H9 (cell line): ENCODE measurements around the gene TTC33. TPM values are rescaled to one million over a fixed set of nuclear protein-coding genes. Genes with fewer than 3 reads are reported as not detected.

Experiments
- DNase-seq: peaks from one replicate; pipeline ENCODE4 v3.0.0-alpha.2; 2017
- H2AFZ ChIP-seq: one replicate; pipeline ENCODE4 v1.6.1; 2013; ENCODE audit warnings: mild to moderate bottlenecking, low read length, control low read depth, moderate library complexity
- H2AK5ac ChIP-seq: 2 replicates; pipeline ENCODE4 v1.6.1; 2013; ENCODE audit warnings: low read length, control low read depth, mixed read lengths; ENCODE audit not compliant: insufficient read length
- H2BK120ac ChIP-seq: one replicate; pipeline ENCODE4 v1.6.1; 2013; ENCODE audit warnings: low read depth, mild to moderate bottlenecking, low read length, control low read depth, inconsistent platforms; ENCODE audit not compliant: poor library complexity, severe bottlenecking
- H2BK12ac ChIP-seq: 2 replicates; pipeline ENCODE4 v1.6.1; 2013; ENCODE audit warnings: low read length, control low read depth, mixed read lengths, low read depth; ENCODE audit not compliant: insufficient read length
- H2BK15ac ChIP-seq: 2 replicates; pipeline ENCODE4 v1.6.1; 2013; ENCODE audit warnings: low read depth, low read length, control low read depth
- H2BK20ac ChIP-seq: one replicate; pipeline ENCODE4 v1.6.1; 2013; ENCODE audit warnings: low read depth, mild to moderate bottlenecking, low read length, control low read depth, inconsistent platforms; ENCODE audit not compliant: poor library complexity, severe bottlenecking
- H2BK5ac ChIP-seq: 2 replicates; pipeline ENCODE4 v1.6.1; 2013; ENCODE audit warnings: low read length, control low read depth, mixed read lengths; ENCODE audit not compliant: insufficient read length
- H3K14ac ChIP-seq: 2 replicates; pipeline ENCODE4 v1.6.1; 2013; ENCODE audit warnings: low read length, control low read depth; ENCODE audit not compliant: insufficient read depth
- H3K18ac ChIP-seq: 2 replicates; pipeline ENCODE4 v1.6.1; 2013; ENCODE audit warnings: low read depth, mild to moderate bottlenecking, mixed read lengths, low read length, control low read depth; ENCODE audit not compliant: insufficient read length
- H3K23ac ChIP-seq: 2 replicates; pipeline ENCODE4 v1.6.1; 2013; ENCODE audit warnings: low read length, control low read depth, mixed read lengths, low read depth; ENCODE audit not compliant: insufficient read length
- H3K23me2 ChIP-seq: 2 replicates; pipeline ENCODE4 v1.6.1; 2013; ENCODE audit warnings: low read depth, mild to moderate bottlenecking, mixed read lengths, low read length, control low read depth; ENCODE audit not compliant: insufficient read length, poor library complexity, severe bottlenecking
- H3K27ac ChIP-seq: 2 replicates; pipeline ENCODE4 v1.5.1; 2013; ENCODE audit warnings: low read length, control low read depth, mixed read lengths, low read depth; ENCODE audit not compliant: insufficient read length
- H3K27me3 ChIP-seq: 2 replicates; pipeline ENCODE4 v1.6.1; 2013; ENCODE audit warnings: low read length, control low read depth, inconsistent platforms; ENCODE audit not compliant: insufficient read depth
- H3K4ac ChIP-seq: 2 replicates; pipeline ENCODE4 v1.6.1; 2013; ENCODE audit warnings: low read depth, mild to moderate bottlenecking, control low read depth, inconsistent platforms, low read length, moderate library complexity
- H3K4me1 ChIP-seq: 2 replicates; pipeline ENCODE4 v1.6.1; 2013; ENCODE audit warnings: low read length, control low read depth, inconsistent platforms; ENCODE audit not compliant: insufficient read depth
- H3K4me2 ChIP-seq: 2 replicates; pipeline ENCODE4 v1.6.1; 2013; ENCODE audit warnings: low read length, control low read depth, mixed read lengths; ENCODE audit not compliant: insufficient read length, insufficient read depth
- H3K56ac ChIP-seq: 2 replicates; pipeline ENCODE4 v1.6.1; 2013; ENCODE audit warnings: low read depth, mild to moderate bottlenecking, mixed read lengths, low read length, control low read depth; ENCODE audit not compliant: insufficient read length
- H3K79me1 ChIP-seq: 2 replicates; pipeline ENCODE4 v1.6.1; 2013; ENCODE audit warnings: low read depth, mild to moderate bottlenecking, moderate library complexity, low read length, control low read depth, inconsistent platforms; ENCODE audit not compliant: insufficient read depth, poor library complexity, severe bottlenecking
- H3K79me2 ChIP-seq: 2 replicates; pipeline ENCODE4 v1.6.1; 2013; ENCODE audit warnings: low read length, control low read depth, inconsistent platforms; ENCODE audit not compliant: insufficient read depth
- H3K9ac ChIP-seq: 2 replicates; pipeline ENCODE4 v1.6.1; 2013; ENCODE audit warnings: low read length, control low read depth, mixed read lengths; ENCODE audit not compliant: insufficient read length; ENCODE audit errors: extremely low read depth
- H3K9me3 ChIP-seq: one replicate; pipeline ENCODE4 v1.6.1; 2013; ENCODE audit warnings: low read depth, low read length, inconsistent platforms; ENCODE audit not compliant: control insufficient read depth
- H3T11ph ChIP-seq: one replicate; pipeline ENCODE4 v1.6.1; 2013; ENCODE audit warnings: mild to moderate bottlenecking, low read length, control low read depth, inconsistent platforms
- H4K20me1 ChIP-seq: one replicate; pipeline ENCODE4 v1.6.1; 2013; ENCODE audit not compliant: control insufficient read depth, insufficient read length, insufficient read depth
- H4K5ac ChIP-seq: 2 replicates; pipeline ENCODE4 v1.6.1; 2013; ENCODE audit warnings: low read depth, mild to moderate bottlenecking, mixed read lengths, low read length, control low read depth; ENCODE audit not compliant: insufficient read length
- H4K8ac ChIP-seq: replicated peaks from 2 replicates; pipeline ENCODE4 v1.6.1; 2013; ENCODE audit warnings: low read length, control low read depth, mixed read lengths, low read depth; ENCODE audit not compliant: insufficient read length
- H4K91ac ChIP-seq: 2 replicates; pipeline ENCODE4 v1.6.1; 2013; ENCODE audit warnings: low read depth, mild to moderate bottlenecking, moderate library complexity, mixed read lengths, low read length, control low read depth; ENCODE audit not compliant: insufficient read length
- H3K27ac Mint-ChIP-seq, 3 experiments: 2 replicates in 2 of 3; 3 replicates in 1 of 3; pipeline ENCODE4 v1.8.0; 2020 to 2021; ENCODE audit warnings: mixed read lengths in 3 of 3, mild to moderate bottlenecking in 1 of 3, moderate library complexity in 1 of 3
- H3K27me3 Mint-ChIP-seq: 2 replicates; pipeline ENCODE4 v1.8.0; 2021; ENCODE audit warnings: low read depth, mild to moderate bottlenecking, moderate library complexity, mixed read lengths
- H3K36me3 Mint-ChIP-seq, 3 experiments: 2 replicates in 2 of 3; 3 replicates in 1 of 3; pipeline ENCODE4 v1.8.0; 2020 to 2021; ENCODE audit warnings: low read depth in 3 of 3, mixed read lengths in 3 of 3; ENCODE audit not compliant: insufficient read depth in 1 of 3
- H3K4me1 Mint-ChIP-seq, 2 experiments: 2 replicates each; pipeline ENCODE4 v1.8.0; 2020; ENCODE audit warnings: mixed read lengths in 2 of 2
- H3K4me3 Mint-ChIP-seq, 2 experiments: 2 replicates in 1 of 2; 3 replicates in 1 of 2; pipeline ENCODE4 v1.8.0; 2020 to 2021; ENCODE audit warnings: mild to moderate bottlenecking in 2 of 2, mixed read lengths in 2 of 2, moderate library complexity in 1 of 2
- H3K9me3 Mint-ChIP-seq, 2 experiments: 2 replicates in 1 of 2; 3 replicates in 1 of 2; pipeline ENCODE4 v1.8.0; 2020; ENCODE audit warnings: mild to moderate bottlenecking in 2 of 2, mixed read lengths in 2 of 2, moderate library complexity in 1 of 2
- WGBS: extraction: QIAGEN DNeasy Blood & Tissue Kit; methylation state at CpG from one replicate; pipeline ENCODE4 v1.1.7; 2013; ENCODE audit warnings: missing lambda C conversion rate, low lambda C conversion rate, mixed read lengths; ENCODE audit not compliant: insufficient read length; ENCODE audit errors: extremely low coverage; 5-methylcytosine and 5-hydroxymethylcytosine counted together
- total RNA-seq: library from RNA; stranded (reverse); gene quantifications from 2 replicates; pipeline ENCODE4 v1.2.1, GENCODE V29; 2021
- TF ChIP-seq, protein P1 (sequence below): fragments of 200-600 bp; sonication (generic); conservative IDR thresholded peaks from 3 replicates; pipeline ENCODE4 v1.8.0; 2021; ENCODE audit warnings: antibody characterized with exemption, mild to moderate bottlenecking

TTC33 gene
- total RNA-seq, 1 experiment from 2014 or later = 7.3 TPM

- H2BK20ac ChIP-seq = no peak overlapping the region
Observed at GRCh38 chr5:40481241-40481640, 274.5 kb downstream of the TTC33 start.

More at GRCh38 chr5:40481241-40481640, 274.5 kb downstream of the TTC33 start:
- no peak overlapping the region for H3K23ac ChIP-seq
- Mint-ChIP-seq H3K36me3 (no peaks in the 10 kb centered on the region), H3K4me3 (no peak overlapping the region), H3K27me3 (no peaks in the 10 kb centered on the region; the same call in 1 of the 2 replicates), H3K4me1 (no peaks in the 10 kb centered on the region), H3K9me3 (no peaks in the 10 kb centered on the region), H3K27ac (no peak overlapping the region)
- no peak overlapping the region for H3K4ac ChIP-seq
- H4K91ac ChIP-seq = no peak overlapping the region
- no peak overlapping the region for H2AFZ ChIP-seq
- no peak overlapping the region for H2BK12ac ChIP-seq
- H2BK15ac ChIP-seq = no peak overlapping the region
- H2BK120ac ChIP-seq = no peak overlapping the region
- H3K23me2 ChIP-seq = no peaks in the 10 kb centered on the region
- H3K18ac ChIP-seq = no peak overlapping the region
- no peak overlapping the region for H3K14ac ChIP-seq
- no peak overlapping the region for H3K27ac ChIP-seq
- H3T11ph ChIP-seq = no peak overlapping the region
- H3K79me2 ChIP-seq = no peaks in the 10 kb centered on the region
- H3K79me1 ChIP-seq = no peaks in the 10 kb centered on the region
- H3K27me3 ChIP-seq = no peaks in the 10 kb centered on the region
- H3K4me2 ChIP-seq = no peak overlapping the region
- no peak overlapping the region for H2AK5ac ChIP-seq
- H4K5ac ChIP-seq = no peak overlapping the region
- H3K4me1 ChIP-seq = no peaks in the 10 kb centered on the region
- TF ChIP-seq, protein P1, sequence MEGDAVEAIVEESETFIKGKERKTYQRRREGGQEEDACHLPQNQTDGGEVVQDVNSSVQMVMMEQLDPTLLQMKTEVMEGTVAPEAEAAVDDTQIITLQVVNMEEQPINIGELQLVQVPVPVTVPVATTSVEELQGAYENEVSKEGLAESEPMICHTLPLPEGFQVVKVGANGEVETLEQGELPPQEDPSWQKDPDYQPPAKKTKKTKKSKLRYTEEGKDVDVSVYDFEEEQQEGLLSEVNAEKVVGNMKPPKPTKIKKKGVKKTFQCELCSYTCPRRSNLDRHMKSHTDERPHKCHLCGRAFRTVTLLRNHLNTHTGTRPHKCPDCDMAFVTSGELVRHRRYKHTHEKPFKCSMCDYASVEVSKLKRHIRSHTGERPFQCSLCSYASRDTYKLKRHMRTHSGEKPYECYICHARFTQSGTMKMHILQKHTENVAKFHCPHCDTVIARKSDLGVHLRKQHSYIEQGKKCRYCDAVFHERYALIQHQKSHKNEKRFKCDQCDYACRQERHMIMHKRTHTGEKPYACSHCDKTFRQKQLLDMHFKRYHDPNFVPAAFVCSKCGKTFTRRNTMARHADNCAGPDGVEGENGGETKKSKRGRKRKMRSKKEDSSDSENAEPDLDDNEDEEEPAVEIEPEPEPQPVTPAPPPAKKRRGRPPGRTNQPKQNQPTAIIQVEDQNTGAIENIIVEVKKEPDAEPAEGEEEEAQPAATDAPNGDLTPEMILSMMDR = no peak
- H3K56ac ChIP-seq = no peak overlapping the region
- no peak overlapping the region for H3K9ac ChIP-seq
- no peaks in the 10 kb centered on the region for H4K20me1 ChIP-seq
- no peak overlapping the region for H4K8ac ChIP-seq
- WGBS = no CpG with 5 or more reads among the region's 2 CpGs
- DNase-seq = no peak
- no peak overlapping the region for H2BK5ac ChIP-seq
- no peaks in the 10 kb centered on the region for H3K9me3 ChIP-seq
